ENCODE results near the gene LPP.

Gene LPP

DNA sequence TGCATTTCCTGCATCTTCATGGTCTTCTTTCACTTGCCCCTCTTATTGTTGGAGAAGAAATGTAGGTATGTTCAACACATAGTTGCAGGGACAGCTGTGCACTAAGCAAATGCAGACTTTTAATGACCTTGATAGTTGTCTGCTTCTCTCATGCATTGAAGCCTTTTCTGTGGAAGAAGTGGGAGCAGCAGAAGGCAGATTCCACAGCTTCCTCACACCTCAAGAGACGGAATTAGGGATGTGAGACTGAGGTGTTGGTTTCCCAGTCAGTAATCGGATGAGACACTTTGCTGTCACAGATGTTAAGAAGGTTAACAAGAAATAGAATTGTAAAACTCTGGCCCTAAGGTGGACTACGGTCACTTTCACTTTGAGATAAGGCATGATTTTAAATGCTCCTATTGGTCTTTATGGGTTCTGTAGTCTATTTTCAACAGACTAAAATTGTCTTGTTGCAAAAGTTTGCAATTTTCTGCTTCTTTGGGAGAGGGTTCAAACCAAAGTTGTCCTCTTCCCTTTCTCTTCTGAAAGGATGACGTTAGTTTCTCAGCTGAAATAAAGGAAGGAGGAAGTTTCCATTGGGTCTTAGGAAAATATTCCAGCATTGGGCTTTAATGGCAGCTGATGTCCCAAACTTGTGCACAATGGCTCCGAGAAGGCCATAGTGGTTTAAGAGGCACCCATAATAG is 117.4 kb downstream of the LPP start:
- Histone ChIP-seq H3K36me3 (ENCODE audit: low read depth) (no peaks in the 10 kb centered on the region), H3K4me1 (ENCODE audit: insufficient read depth, poor library complexity, severe bottlenecking) (peaks cover 59% of the 10 kb centered on the region), H3K27ac (ENCODE audit: poor library complexity, severe bottlenecking) (peak overlapping the region; percentile 53), H3K9me3 (ENCODE audit: severe bottlenecking) (no peaks in the 10 kb centered on the region), H3K27me3 (ENCODE audit: insufficient read depth, poor library complexity, severe bottlenecking) (no peaks in the 10 kb centered on the region), H3K4me3 (ENCODE audit: severe bottlenecking) (no peak overlapping the region)
- ATAC-seq (ENCODE audit: low read depth): no peak
- DNase-seq (ENCODE audit: low spot score): no peak
- TF ChIP-seq, protein P1, sequence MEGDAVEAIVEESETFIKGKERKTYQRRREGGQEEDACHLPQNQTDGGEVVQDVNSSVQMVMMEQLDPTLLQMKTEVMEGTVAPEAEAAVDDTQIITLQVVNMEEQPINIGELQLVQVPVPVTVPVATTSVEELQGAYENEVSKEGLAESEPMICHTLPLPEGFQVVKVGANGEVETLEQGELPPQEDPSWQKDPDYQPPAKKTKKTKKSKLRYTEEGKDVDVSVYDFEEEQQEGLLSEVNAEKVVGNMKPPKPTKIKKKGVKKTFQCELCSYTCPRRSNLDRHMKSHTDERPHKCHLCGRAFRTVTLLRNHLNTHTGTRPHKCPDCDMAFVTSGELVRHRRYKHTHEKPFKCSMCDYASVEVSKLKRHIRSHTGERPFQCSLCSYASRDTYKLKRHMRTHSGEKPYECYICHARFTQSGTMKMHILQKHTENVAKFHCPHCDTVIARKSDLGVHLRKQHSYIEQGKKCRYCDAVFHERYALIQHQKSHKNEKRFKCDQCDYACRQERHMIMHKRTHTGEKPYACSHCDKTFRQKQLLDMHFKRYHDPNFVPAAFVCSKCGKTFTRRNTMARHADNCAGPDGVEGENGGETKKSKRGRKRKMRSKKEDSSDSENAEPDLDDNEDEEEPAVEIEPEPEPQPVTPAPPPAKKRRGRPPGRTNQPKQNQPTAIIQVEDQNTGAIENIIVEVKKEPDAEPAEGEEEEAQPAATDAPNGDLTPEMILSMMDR (IDR thresholded peaks at IDR 0.05; ENCODE audit: poor library complexity, severe bottlenecking): no peak

DNA sequence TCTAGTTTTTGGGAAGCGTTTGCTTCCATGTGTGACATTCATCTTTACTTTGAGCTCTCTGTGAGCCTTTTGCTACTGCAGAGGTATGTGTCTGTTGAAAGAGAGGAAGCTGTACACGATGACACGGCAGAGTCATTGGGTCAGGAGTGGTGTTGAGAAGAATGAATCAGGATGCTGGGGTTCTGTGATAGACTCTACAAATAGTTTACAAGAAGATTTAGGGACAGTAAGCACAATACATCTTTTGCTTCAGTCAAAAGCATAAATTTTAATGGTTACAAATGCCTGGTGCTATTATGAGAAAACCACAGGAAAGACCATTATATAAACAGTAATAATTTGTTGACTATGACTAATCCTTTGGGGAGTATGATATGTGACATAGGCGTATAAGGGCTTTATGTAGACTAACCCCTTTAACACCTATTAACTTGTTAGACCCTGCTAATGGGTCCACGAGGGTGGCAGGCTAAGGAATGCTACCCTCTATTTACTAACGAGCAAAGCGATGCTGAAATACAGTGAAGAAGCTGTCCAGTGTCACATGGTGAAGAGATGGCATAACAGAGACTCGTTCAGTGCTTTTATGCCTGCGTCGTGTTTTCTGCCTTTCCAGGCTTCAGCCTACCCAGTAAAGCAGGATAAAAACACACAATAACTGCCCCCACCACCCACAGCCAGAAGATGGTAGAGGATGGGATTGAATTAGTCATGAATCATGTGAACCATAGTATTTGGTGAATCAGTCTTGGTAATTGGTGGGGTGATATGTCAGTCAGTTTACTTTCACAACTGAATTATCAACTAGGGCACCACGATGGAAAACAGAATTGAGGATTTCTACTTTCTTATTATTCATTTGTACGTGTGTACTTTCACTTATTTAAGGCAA is 118.8 kb downstream of the LPP start:
- Histone ChIP-seq H3K36me3 (ENCODE audit: low read depth) (no peaks in the 10 kb centered on the region), H3K27ac (ENCODE audit: poor library complexity, severe bottlenecking) (peak overlapping the region; percentile 53), H3K4me3 (ENCODE audit: severe bottlenecking) (no peak overlapping the region), H3K27me3 (ENCODE audit: insufficient read depth, poor library complexity, severe bottlenecking) (no peaks in the 10 kb centered on the region), H3K4me1 (ENCODE audit: insufficient read depth, poor library complexity, severe bottlenecking) (peaks cover 48% of the 10 kb centered on the region), H3K9me3 (ENCODE audit: severe bottlenecking) (no peaks in the 10 kb centered on the region)
- TF ChIP-seq, protein P1 (IDR thresholded peaks at IDR 0.05; ENCODE audit: poor library complexity, severe bottlenecking): no peak
- no peak for DNase-seq (ENCODE audit: low spot score)
- ATAC-seq (ENCODE audit: low read depth): peak; percentile 74

DNA sequence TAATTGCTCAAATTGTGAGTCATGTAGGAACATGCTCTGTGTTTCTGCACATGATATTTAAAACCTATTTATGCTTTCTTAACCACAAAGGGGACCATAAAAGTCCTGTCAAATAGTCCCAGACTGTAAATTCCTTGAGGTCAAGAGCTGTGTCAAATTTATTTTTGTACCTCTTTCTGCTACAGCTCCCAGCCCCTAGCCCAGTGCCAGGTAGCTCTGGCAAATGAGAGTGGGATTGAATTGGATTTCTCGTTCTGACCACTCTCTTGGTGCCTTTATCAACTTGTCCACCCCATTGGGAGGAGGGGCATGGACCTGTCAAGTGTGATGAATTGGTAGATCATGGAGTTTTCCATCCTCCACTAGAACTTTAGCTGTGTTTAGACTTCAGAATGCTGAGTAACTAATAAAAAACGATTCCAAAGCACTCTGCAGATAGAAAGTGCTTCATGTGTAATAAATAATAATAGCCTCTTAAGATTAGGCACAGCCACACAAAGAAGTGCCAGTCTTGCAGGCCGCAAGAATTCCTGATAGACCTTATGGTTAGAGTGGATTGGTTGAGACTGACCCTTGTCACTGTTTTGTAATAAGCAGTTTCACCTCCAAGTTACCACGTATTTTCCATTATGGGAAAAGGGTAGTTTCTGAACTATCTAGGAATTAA is 120.4 kb downstream of the LPP start:
- Histone ChIP-seq H3K36me3 (ENCODE audit: low read depth) (no peaks in the 10 kb centered on the region), H3K4me3 (ENCODE audit: severe bottlenecking) (no peak overlapping the region), H3K4me1 (ENCODE audit: insufficient read depth, poor library complexity, severe bottlenecking) (peaks cover 43% of the 10 kb centered on the region), H3K9me3 (ENCODE audit: severe bottlenecking) (no peaks in the 10 kb centered on the region), H3K27ac (ENCODE audit: poor library complexity, severe bottlenecking) (no peak overlapping the region), H3K27me3 (ENCODE audit: insufficient read depth, poor library complexity, severe bottlenecking) (no peaks in the 10 kb centered on the region)
- TF ChIP-seq, protein P1 (IDR thresholded peaks at IDR 0.05; ENCODE audit: poor library complexity, severe bottlenecking): no peak
- ATAC-seq (ENCODE audit: low read depth) (no peak), DNase-seq (ENCODE audit: low spot score) (no peak)

DNA sequence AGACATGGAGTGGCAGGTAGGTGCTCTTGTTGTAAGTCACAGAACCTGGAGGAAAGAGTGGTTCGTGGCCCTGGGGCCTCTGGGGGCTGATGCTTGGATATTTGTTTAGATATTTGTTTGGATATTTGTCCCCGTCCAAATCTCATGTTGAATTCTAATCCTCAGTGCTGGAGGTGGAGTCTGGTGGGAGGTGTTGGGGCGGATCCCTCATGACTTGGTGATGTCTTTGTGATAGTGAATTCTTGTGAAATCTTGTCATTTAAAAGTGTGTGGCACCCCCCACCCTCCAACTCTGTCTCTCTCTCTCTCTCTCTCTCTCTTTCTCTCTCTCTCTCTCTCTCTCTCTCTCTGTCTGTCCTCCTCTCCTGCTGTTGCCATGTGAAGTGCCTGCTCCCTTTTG is 122.4 kb downstream of the LPP start:
- Histone ChIP-seq H3K36me3 (ENCODE audit: low read depth) (no peaks in the 10 kb centered on the region), H3K9me3 (ENCODE audit: severe bottlenecking) (no peaks in the 10 kb centered on the region), H3K27ac (ENCODE audit: poor library complexity, severe bottlenecking) (no peak overlapping the region), H3K4me3 (ENCODE audit: severe bottlenecking) (no peak overlapping the region), H3K27me3 (ENCODE audit: insufficient read depth, poor library complexity, severe bottlenecking) (no peaks in the 10 kb centered on the region), H3K4me1 (ENCODE audit: insufficient read depth, poor library complexity, severe bottlenecking) (peaks cover 25% of the 10 kb centered on the region)
- TF ChIP-seq, protein P1 (IDR thresholded peaks at IDR 0.05; ENCODE audit: poor library complexity, severe bottlenecking): no peak
- ATAC-seq (ENCODE audit: low read depth): no peak
- DNase-seq (ENCODE audit: low spot score): no peak
